Measurements from ENCODE around the gene KCNH8. TPM values are rescaled to one million over a fixed set of nuclear protein-coding genes. Genes with fewer than 3 reads are reported as not detected.
"Not testable (repeated sequence)": the region's sequence is repeated elsewhere in the genome, so short reads cannot be mapped to it uniquely, and the experiment has no call there.

The KCNH8 gene
- polyA plus RNA-seq, 3 donors = 0.03 to 0.43 TPM; not detected in 1

DNA sequence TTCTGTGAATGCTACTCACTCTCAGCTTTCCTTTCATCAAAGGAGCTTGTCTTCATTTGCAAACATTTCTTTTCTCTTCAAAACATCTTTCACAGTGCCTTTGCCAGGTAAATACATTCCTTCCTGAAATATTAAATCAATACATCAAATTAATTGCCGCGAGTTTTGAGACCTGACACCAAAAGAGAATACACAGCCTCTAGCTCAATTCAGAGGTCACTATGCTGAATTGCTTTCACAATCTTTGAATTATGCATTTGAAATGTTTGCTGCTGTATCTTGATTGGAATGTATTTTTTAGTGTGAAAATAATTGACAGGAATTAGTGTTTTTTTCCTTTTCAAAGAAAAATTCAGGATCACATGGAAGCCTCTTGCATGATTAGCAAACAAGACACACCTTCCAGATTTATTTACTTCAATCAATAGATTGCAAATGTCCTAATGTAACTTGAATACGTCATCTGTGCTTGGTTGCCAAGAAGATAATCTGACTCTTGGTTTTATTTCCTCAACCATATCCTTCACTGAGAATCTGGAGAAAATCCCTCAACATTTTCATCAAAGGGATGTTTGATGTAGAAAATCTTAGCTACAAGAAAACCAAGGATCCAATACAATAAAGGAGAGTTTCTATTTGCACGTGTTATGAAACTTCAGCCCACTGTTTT lies 83.6 kb downstream of the KCNH8 start:
- 30 to 75% (median 70%) methylated on average over 4 of the region's 4 CpGs for WGBS, 3 donors
- H3K27ac ChIP-seq (ENCODE audit: low read depth, low read length) = no peak overlapping the region

DNA sequence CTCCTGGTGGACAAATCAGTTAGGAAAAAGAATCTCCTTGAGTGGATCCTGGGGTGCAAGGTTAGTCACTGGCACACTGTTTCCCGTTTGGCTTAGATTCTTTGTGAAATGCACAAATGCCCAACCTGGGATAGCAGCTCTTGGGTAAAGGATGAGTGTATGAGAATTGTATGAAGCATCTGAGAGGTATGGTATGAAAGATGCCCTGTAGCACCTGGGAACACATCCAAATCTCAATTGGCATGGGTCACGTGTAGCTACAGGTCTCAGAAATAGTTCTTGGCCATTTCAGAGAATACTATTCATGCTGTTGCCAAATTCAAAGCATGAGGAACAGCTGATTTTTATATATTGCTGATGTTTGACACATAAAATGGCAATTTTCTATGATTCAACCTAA lies 84.3 kb downstream of the KCNH8 start:
- no peak overlapping the region for H3K27ac ChIP-seq (ENCODE audit: low read depth, low read length)
- 53 to 65% (median 55%) methylated on average over 2 of the region's 2 CpGs for WGBS, 3 donors

DNA sequence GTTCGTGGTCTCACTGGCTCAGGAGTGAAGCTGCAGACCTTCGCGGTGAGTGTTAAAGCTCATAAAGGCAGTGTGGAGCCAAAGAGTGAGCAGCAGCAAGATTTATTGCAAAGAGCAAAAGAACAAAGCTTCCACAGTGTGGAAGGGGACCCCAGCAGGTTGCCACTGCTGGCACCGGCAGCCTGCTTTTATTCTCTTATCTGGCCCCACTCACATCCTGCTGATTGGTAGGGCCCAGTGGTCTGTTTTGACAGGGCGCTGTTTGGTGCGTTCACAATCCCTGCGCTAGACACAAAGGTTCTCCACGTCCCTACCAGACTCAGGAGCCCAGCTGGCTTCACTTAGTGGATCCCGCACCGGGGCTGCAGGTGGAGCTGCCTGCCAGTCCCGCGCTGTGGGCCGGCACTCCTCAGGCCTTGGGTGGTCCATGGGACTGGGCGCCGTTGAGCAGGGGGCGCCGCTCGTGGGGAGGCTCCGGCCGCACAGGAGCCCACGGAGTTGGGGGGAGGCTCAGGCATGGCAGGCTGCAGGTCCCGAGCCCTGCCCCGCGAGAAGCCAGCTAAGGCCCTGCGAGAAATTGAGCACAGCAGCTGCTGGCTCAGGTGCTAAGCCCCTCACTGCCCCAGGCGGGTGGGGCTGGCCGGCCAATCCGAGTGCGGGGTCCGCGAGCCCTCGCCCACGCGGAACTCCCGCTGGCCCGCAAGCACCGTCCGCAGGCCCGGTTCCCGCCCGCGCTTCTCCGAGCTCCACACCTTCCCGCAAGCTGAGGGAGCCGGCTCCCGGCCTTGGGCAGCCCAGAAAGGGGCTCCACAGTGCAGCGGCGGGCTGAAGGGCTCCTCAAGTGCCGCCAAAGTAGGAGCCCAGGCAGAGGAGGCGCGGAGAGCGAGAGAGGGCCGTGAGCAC lies 85.8 kb downstream of the KCNH8 start:
- 90 to 93% (median 91%) methylated on average over 41 to 53 of the region's 53 CpGs for WGBS, 3 donors
- H3K27ac ChIP-seq (ENCODE audit: low read depth, low read length) = not testable (repeated sequence)

GRCh38 chr3:19248143-19248542 lies 99.8 kb downstream of the KCNH8 start:
- H3K27ac ChIP-seq (ENCODE audit: low read depth, low read length) = no peak overlapping the region
- WGBS, 3 donors = 50 to 68% (median 62%) methylated on average over 2 of the region's 2 CpGs

DNA sequence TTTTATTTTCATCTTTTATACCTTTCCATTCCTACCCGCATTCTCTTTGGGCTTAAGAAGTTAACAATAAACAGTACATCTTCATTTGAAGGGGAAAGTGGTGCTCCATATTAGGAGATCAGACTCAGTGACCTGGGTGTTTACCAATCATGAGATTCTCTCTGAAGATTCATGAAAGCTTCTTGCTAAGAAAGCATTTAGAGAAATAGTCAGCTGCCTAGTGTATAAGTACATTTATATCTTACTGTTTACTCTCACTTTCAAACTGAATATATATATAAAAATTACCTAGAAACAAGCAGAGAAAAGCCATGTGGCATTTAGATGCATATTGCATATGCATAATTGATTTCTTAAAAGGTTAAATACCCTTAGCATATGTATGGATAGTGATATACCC lies 100.5 kb downstream of the KCNH8 start:
- WGBS, 3 donors = 77 to 90% (median 85%) methylated on average over 1 of the region's 1 CpG
- no peak overlapping the region for H3K27ac ChIP-seq (ENCODE audit: low read depth, low read length)

- H3K27ac ChIP-seq (ENCODE audit: low read depth, low read length) = no peak overlapping the region
- 58 to 75% (median 69%) methylated on average over 6 of the region's 6 CpGs for WGBS, 3 donors
Measured at GRCh38 chr3:19250959-19251610, 102.8 kb downstream of the KCNH8 start.

DNA sequence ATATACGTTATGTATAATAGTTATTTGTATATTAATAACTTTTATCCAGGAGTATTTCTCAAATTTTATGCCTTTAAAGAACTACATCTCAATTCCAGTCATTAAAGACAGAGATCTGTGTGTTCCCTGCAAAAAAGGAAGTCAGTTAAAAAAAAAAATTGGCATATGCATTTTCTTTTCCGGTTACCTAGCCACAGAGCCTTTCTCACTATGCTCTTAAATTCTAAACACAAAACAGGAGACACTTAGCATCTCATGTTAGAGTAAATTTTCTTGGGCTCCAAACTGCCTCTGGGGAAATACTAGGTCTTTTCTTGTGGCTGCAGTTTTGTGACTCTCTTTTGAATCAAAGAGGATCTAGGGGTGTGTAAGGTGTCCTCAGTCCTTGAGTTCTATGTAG lies 105.9 kb downstream of the KCNH8 start:
- H3K27ac ChIP-seq (ENCODE audit: low read depth, low read length) = no peak overlapping the region
- 46 to 77% (median 54%) methylated on average over 2 of the region's 2 CpGs for WGBS, 3 donors

DNA sequence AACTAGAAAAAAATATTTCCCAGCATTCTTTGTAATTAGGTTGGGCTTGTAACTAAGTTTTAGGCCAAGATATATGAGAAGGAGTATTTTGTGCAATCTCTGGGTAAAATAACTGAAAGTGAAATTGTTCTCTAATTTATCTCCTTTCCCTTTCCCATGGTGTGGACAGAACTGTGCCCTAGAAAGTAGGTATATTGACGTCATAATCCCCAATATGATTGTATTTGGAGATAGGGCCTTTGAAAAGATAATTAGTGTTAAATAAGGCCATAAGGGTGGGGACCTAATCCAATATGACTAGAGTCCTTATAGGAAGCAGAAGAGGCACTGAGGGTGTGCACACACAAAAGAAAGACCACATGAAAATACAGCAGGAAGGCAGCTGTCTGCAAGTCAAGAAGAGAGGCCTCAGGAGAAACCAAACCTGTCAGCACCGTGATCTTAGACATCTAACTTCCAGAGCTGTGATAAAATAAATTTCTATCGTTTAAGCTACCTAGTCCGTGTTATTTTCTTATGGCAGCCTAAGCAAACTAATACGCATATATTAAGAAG lies 106.6 kb downstream of the KCNH8 start:
- WGBS, 3 donors = 76 to 90% (median 77%) methylated on average over 5 of the region's 5 CpGs
- H3K27ac ChIP-seq (ENCODE audit: low read depth, low read length) = no peak overlapping the region

GRCh38 chr3:19256313-19256712 lies 108.0 kb downstream of the KCNH8 start:
- 68 to 79% (median 71%) methylated on average over 5 of the region's 5 CpGs for WGBS, 3 donors
- H3K27ac ChIP-seq (ENCODE audit: low read depth, low read length) = no peak overlapping the region

- H3K27ac ChIP-seq (ENCODE audit: low read depth, low read length) = no peak overlapping the region
- WGBS, 3 donors = 64 to 71% (median 65%) methylated on average over 3 of the region's 3 CpGs
Measured at GRCh38 chr3:19263606-19264005, 115.3 kb downstream of the KCNH8 start.

- WGBS, 3 donors = 72 to 84% (median 75%) methylated on average over 6 of the region's 6 CpGs
Measured at GRCh38 chr3:19264424-19264823, 116.1 kb downstream of the KCNH8 start.

GRCh38 chr3:19267040-19267439 lies 118.7 kb downstream of the KCNH8 start:
- WGBS, 3 donors = 61 to 70% (median 64%) methylated on average over 4 of the region's 4 CpGs
- no peak overlapping the region for H3K27ac ChIP-seq (ENCODE audit: low read depth, low read length)

More at GRCh38 chr3:19264424-19264823, 116.1 kb downstream of the KCNH8 start:
- H3K27ac ChIP-seq (ENCODE audit: low read depth, low read length) = no peak overlapping the region

- WGBS, 3 donors = 74 to 85% (median 82%) methylated on average over 2 of the region's 2 CpGs
- no peak overlapping the region for H3K27ac ChIP-seq (ENCODE audit: low read depth, low read length)
Measured at GRCh38 chr3:19270481-19270880, 122.2 kb downstream of the KCNH8 start.

DNA sequence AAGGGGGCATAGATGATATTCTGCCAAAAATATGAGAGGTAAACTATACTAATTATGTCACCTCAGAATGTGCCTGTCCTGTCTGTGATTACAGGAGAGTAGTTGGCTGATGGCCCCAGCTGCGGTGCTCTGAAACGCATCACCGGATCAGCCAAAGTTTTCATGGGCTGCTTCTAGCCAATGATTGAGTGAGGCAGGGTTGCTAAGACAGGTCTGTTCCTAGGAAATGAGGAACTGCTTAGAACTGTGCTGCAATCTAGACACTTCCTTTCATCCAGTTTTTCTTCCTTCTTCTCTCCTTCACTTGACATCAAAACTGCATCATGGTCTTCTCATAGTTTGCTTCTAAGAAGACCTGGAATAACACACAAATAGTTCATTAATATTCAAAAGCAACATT lies 124.0 kb downstream of the KCNH8 start:
- WGBS, 3 donors = 57 to 92% (median 78%) methylated on average over 3 of the region's 3 CpGs
- no peak overlapping the region for H3K27ac ChIP-seq (ENCODE audit: low read depth, low read length)

- 70 to 83% (median 78%) methylated on average over 1 of the region's 1 CpG for WGBS, 3 donors
- no peak overlapping the region for H3K27ac ChIP-seq (ENCODE audit: low read depth, low read length)
Measured at GRCh38 chr3:19273091-19273490, 124.8 kb downstream of the KCNH8 start.

DNA sequence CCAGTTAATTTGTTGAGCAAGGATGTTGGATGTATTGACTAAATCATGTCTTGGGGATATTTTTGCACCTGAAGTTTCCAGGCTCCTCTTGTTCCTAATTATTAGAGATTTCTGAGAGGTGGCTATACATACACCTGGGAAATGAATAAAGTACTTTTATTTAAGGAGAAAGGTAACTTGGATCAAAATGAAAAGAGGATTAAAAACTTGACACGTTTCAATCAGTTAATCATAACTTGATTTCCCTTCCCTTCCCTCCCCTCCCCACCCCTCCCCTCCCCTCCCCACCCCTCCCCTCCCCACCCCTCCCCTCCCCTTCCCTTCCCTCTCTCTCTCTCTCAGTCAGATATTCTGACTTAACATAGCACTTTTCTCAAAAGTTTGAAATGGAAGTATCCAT lies 126.3 kb downstream of the KCNH8 start:
- 41 to 61% (median 59%) methylated on average over 1 of the region's 1 CpG for WGBS, 3 donors

GRCh38 chr3:19284974-19285373 lies 136.7 kb downstream of the KCNH8 start:
- WGBS, 3 donors = 85 to 91% (median 90%) methylated on average over 3 of the region's 3 CpGs
- H3K27ac ChIP-seq (ENCODE audit: low read depth, low read length) = no peak overlapping the region

More for the DNA sequence above, 126.3 kb downstream of the KCNH8 start:
- H3K27ac ChIP-seq (ENCODE audit: low read depth, low read length) = no peak overlapping the region

DNA sequence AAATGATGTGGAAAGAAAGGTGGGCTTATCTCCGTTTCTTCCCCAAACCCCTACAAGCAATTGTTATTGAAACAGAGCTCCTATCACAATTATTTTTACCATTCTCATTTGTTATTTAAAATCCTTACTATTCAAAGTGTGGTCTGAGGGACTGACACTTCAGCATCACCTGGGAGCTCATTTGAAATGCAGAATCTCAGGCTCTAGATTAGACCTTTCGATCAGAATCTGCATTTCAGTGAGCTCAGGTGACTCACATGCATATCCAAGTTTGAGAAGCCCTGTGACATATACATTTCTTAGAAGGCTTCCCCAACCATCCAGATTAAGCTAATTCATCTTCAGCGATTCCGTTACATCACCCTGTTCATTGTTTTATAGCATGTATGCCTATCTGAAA lies 145.0 kb downstream of the KCNH8 start:
- H3K27ac ChIP-seq (ENCODE audit: low read depth, low read length) = no peak overlapping the region
- 78 to 84% (median 84%) methylated on average over 4 of the region's 4 CpGs for WGBS, 3 donors

- 91 to 98% (median 95%) methylated on average over 3 of the region's 3 CpGs for WGBS, 3 donors
- H3K27ac ChIP-seq (ENCODE audit: low read depth, low read length) = no peak overlapping the region
Measured at GRCh38 chr3:19295208-19295607, 146.9 kb downstream of the KCNH8 start.

Measured in adipose tissue (tissue), 3 donors.